Thyroid gland (tissue), 4 donors: ENCODE data around the gene TMEM97. TPM values are rescaled to one million over a fixed set of nuclear protein-coding genes. Genes with fewer than 3 reads are reported as not detected.

Experiments
- DNase-seq, 2 donors: peaks; one replicate each; pipeline ENCODE4 v3.0.0-alpha.2; 2019
- H3K27ac ChIP-seq, 3 donors: fragments of 200-600 bp; sonication (generic); 1 replicate in 2 of 3; 2 replicates in 1 of 3; pipeline ENCODE4 v1.5.1; 2016 to 2019; ENCODE audit warnings: mild to moderate bottlenecking in 1 of 3, moderate library complexity in 1 of 3
- H3K27me3 ChIP-seq: fragments of 200-600 bp; sonication (generic); one replicate; pipeline ENCODE4 v1.5.1; 2019
- H3K36me3 ChIP-seq, 2 donors: fragments of 200-600 bp; sonication (generic); one replicate each; pipeline ENCODE4 v1.5.1; 2016 to 2019
- H3K4me1 ChIP-seq, 2 donors: fragments of 200-600 bp; sonication (generic); one replicate each; pipeline ENCODE4 v1.5.1; 2017 to 2019
- H3K4me3 ChIP-seq, 3 donors: fragments of 200-600 bp; sonication (generic); replicated peaks in 1 of 3; 1 replicate in 2 of 3; 2 replicates in 1 of 3; pipeline ENCODE4 v1.5.1; 2016; ENCODE audit warnings: mild to moderate bottlenecking in 1 of 3
- H3K9me3 ChIP-seq: fragments of 200-600 bp; sonication (generic); one replicate; pipeline ENCODE4 v1.5.1; 2017
- POLR2A ChIP-seq, 2 donors: fragments of 450-650 bp; IDR thresholded peaks; one replicate each; pipeline ENCODE4 v1.6.1; 2017; ENCODE audit warnings: antibody characterized with exemption in 2 of 2, mild to moderate bottlenecking in 2 of 2, moderate library complexity in 1 of 2
- WGBS, 2 donors: methylation state at CpG; one replicate each; pipeline ENCODE4 v1.1.5; 2017; 5-methylcytosine and 5-hydroxymethylcytosine counted together
- intact Hi-C: fragments of 100-400 bp; cut with DNase I; formaldehyde crosslinking; loops from one replicate; pipeline ENCODE4 v1.15.1; 2023
- total RNA-seq, 4 donors: library from RNA; depleted of rRNA; stranded (reverse); fragments of >200 nt; gene quantifications; one replicate each; pipeline ENCODE4 v1.2.3, GENCODE V29; 2016
- TF ChIP-seq, protein P1 (sequence below), 6 experiments: fragments of 200-600 bp in 3 of 6; fragments of 450-650 bp in 3 of 6; sonication (generic) in 3 of 6; IDR thresholded peaks; one replicate each; pipeline ENCODE4 v1.5.1; 2016 to 2019; ENCODE audit warnings: antibody characterized with exemption in 6 of 6, mild to moderate bottlenecking in 2 of 6, inconsistent platforms in 1 of 6, moderate library complexity in 1 of 6

Gene TMEM97
- total RNA-seq, 4 donors from 2014 or later: 3.1 to 5.2 (median 4.5) TPM

DNA sequence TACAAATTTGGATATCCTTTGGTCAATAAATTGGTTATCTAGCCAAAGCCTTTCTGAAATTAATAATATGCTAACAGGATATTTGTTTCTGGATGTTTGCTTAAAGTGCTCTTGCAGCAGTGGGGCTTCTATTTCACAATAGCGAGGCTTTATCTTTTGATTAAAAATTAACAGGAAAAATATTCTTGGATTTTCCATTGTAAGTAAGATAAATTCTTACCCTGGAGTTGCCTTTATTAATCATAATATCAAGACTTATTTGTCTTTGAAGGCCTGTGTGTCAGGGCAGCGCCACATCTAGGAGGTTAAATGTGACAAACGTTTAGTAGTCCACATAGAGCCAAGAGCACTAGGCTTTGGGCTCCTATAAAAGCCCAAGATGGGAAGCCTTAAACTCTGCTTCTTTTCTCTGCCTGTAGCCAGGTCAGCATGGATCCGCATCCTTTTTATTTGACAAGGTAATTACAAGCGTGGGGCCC lies 5.3 kb downstream of the TMEM97 start:
- TF ChIP-seq POLR2A (IDR thresholded peaks at IDR 0.05): no peak
- TF ChIP-seq, protein P1, sequence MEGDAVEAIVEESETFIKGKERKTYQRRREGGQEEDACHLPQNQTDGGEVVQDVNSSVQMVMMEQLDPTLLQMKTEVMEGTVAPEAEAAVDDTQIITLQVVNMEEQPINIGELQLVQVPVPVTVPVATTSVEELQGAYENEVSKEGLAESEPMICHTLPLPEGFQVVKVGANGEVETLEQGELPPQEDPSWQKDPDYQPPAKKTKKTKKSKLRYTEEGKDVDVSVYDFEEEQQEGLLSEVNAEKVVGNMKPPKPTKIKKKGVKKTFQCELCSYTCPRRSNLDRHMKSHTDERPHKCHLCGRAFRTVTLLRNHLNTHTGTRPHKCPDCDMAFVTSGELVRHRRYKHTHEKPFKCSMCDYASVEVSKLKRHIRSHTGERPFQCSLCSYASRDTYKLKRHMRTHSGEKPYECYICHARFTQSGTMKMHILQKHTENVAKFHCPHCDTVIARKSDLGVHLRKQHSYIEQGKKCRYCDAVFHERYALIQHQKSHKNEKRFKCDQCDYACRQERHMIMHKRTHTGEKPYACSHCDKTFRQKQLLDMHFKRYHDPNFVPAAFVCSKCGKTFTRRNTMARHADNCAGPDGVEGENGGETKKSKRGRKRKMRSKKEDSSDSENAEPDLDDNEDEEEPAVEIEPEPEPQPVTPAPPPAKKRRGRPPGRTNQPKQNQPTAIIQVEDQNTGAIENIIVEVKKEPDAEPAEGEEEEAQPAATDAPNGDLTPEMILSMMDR (IDR thresholded peaks at IDR 0.05): no peak
- H3K27me3 ChIP-seq: no peaks in the 10 kb centered on the region
- H3K9me3 ChIP-seq: no peaks in the 10 kb centered on the region
- peaks cover 6% of the 10 kb centered on the region in 2 donors for H3K4me1 ChIP-seq
- 82 to 84% methylated on average over 5 of the region's 5 CpGs for WGBS, 2 donors
- no peak for DNase-seq
- H3K4me3 ChIP-seq: no peak overlapping the region
- peaks cover 11% of the 10 kb centered on the region in 2 donors for H3K36me3 ChIP-seq
- no peak overlapping the region for H3K27ac ChIP-seq
- intact Hi-C loops: no loop called here

GRCh38 chr17:28324781-28325180 lies 5.8 kb downstream of the TMEM97 start:
- Histone ChIP-seq H3K4me3 (no peak overlapping the region), H3K27me3 (no peaks in the 10 kb centered on the region), H3K27ac (no peak overlapping the region), H3K36me3 (peaks cover 15% of the 10 kb centered on the region in 2 donors), H3K4me1 (peaks cover 1 to 2% of the 10 kb centered on the region in 2 donors), H3K9me3 (no peaks in the 10 kb centered on the region)
- DNase-seq: no peak
- TF ChIP-seq, protein P1 (IDR thresholded peaks at IDR 0.05): no peak
- no peak for TF ChIP-seq POLR2A (IDR thresholded peaks at IDR 0.05)
- intact Hi-C loops: no loop called here
- 92% methylated on average over 3 of the region's 3 CpGs for WGBS, 2 donors

DNA sequence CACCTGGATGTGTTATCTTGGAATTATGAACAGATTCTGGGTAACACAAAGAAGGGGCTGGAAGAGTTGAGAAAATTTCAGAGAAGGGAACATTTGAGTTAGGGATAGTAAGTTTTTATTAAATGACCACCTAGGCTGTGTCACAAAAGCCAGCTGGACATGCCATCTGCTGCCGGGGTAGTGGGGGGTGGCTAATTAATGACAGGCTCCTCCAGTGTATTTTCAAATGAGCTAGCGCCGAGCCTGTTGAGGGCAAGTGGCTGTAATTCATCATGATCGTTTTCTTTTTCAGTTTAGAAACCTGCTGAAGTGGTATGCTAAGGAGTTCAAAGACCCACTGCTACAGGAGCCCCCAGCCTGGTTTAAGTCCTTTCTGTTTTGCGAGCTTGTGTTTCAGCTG lies 6.2 kb downstream of the TMEM97 start:
- TF ChIP-seq, protein P1 (IDR thresholded peaks at IDR 0.05): no peak
- TF ChIP-seq POLR2A (IDR thresholded peaks at IDR 0.05): no peak
- intact Hi-C loops: no loop called here
- H3K27me3 ChIP-seq: no peaks in the 10 kb centered on the region
- no peak overlapping the region for H3K27ac ChIP-seq
- H3K4me1 ChIP-seq: no peaks in the 10 kb centered on the region
- no peak overlapping the region for H3K4me3 ChIP-seq
- WGBS, 2 donors: 66 to 69% methylated on average over 5 of the region's 5 CpGs
- H3K9me3 ChIP-seq: no peaks in the 10 kb centered on the region
- DNase-seq: no peak
- peaks cover 15 to 17% of the 10 kb centered on the region in 2 donors for H3K36me3 ChIP-seq

- DNase-seq: no peak
- Histone ChIP-seq H3K27ac (no peak overlapping the region), H3K4me3 (no peak overlapping the region), H3K9me3 (no peaks in the 10 kb centered on the region), H3K36me3 (peaks cover 19 to 26% of the 10 kb centered on the region in 2 donors), H3K27me3 (no peaks in the 10 kb centered on the region), H3K4me1 (no peaks in the 10 kb centered on the region)
- no peak for TF ChIP-seq POLR2A (IDR thresholded peaks at IDR 0.05)
- TF ChIP-seq, protein P1 (IDR thresholded peaks at IDR 0.05): no peak
- WGBS, 2 donors: 86 to 89% methylated on average over 7 of the region's 7 CpGs
- intact Hi-C loops: no loop called here
These were observed 7.1 kb downstream of the TMEM97 start for GRCh38 chr17:28326114-28326513.

GRCh38 chr17:28327031-28327607 lies 8.1 kb downstream of the TMEM97 start:
- Histone ChIP-seq H3K36me3 (peaks cover 19 to 33% of the 10 kb centered on the region in 2 donors), H3K9me3 (no peaks in the 10 kb centered on the region), H3K4me3 (no peak overlapping the region), H3K4me1 (no peaks in the 10 kb centered on the region), H3K27me3 (no peaks in the 10 kb centered on the region), H3K27ac (no peak overlapping the region)
- no peak for DNase-seq
- TF ChIP-seq, protein P1 (IDR thresholded peaks at IDR 0.05): no peak
- TF ChIP-seq POLR2A (IDR thresholded peaks at IDR 0.05): no peak
- intact Hi-C loops: no loop called here
- WGBS, 2 donors: 92 to 97% methylated on average over 9 of the region's 9 CpGs
